BLaER1 (cell line): Measurements from ENCODE around the gene LEKR1.
"Not testable (repeated sequence)": the region's sequence is repeated elsewhere in the genome, so short reads cannot be mapped to it uniquely, and the experiment has no call there.

Experiments
- H3K27ac ChIP-seq: shearing (Covaris generic); formaldehyde crosslinking; 2 replicates; pipeline ENCODE4 v1.8.1; 2022
- H3K27me3 ChIP-seq: shearing (Covaris generic); formaldehyde crosslinking; 2 replicates; pipeline ENCODE4 v1.8.1; 2022
- H3K36me3 ChIP-seq: shearing (Covaris generic); formaldehyde crosslinking; 2 replicates; pipeline ENCODE4 v1.8.1; 2022
- H3K4me1 ChIP-seq: shearing (Covaris generic); formaldehyde crosslinking; 2 replicates; pipeline ENCODE4 v1.8.1; 2022
- H3K4me2 ChIP-seq: shearing (Covaris generic); formaldehyde crosslinking; 2 replicates; pipeline ENCODE4 v1.8.1; 2022
- H3K4me3 ChIP-seq: shearing (Covaris generic); formaldehyde crosslinking; 2 replicates; pipeline ENCODE4 v1.8.1; 2022
- H3K9ac ChIP-seq: shearing (Covaris generic); formaldehyde crosslinking; 2 replicates; pipeline ENCODE4 v1.8.1; 2022
- H3K9me3 ChIP-seq: shearing (Covaris generic); formaldehyde crosslinking; 2 replicates; pipeline ENCODE4 v1.8.1; 2022
- H4K20me1 ChIP-seq: shearing (Covaris generic); formaldehyde crosslinking; 2 replicates; pipeline ENCODE4 v1.8.1; 2022
- Cebpa-rat ChIP-seq: shearing (Covaris generic); IDR thresholded peaks from 2 replicates; pipeline ENCODE4 v1.8.1; 2022

LEKR1 gene

GRCh38 chr3:156898296-156898880 lies 72.2 kb downstream of the LEKR1 start:
- H3K27ac ChIP-seq: no peak overlapping the region

GRCh38 chr3:156899951-156900350 lies 73.8 kb downstream of the LEKR1 start:
- no peaks in the 10 kb centered on the region for H3K27me3 ChIP-seq
- H3K4me3 ChIP-seq: no peak overlapping the region
- H3K9me3 ChIP-seq: no peaks in the 10 kb centered on the region; the same call in 1 of the 2 replicates
- TF ChIP-seq Cebpa-rat: no peak
- no peak overlapping the region for H3K27ac ChIP-seq
- no peak overlapping the region for H3K4me2 ChIP-seq
- H3K4me1 ChIP-seq: no peaks in the 10 kb centered on the region
- H3K36me3 ChIP-seq: no peaks in the 10 kb centered on the region
- H3K9ac ChIP-seq: no peak overlapping the region
- H4K20me1 ChIP-seq: no peaks in the 10 kb centered on the region

More at GRCh38 chr3:156898296-156898880, 72.2 kb downstream of the LEKR1 start:
- no peak for TF ChIP-seq Cebpa-rat
- Histone ChIP-seq H3K27me3 (no peaks in the 10 kb centered on the region), H3K4me3 (no peak overlapping the region), H3K4me2 (no peak overlapping the region), H3K36me3 (no peaks in the 10 kb centered on the region), H3K9ac (no peak overlapping the region), H3K4me1 (no peaks in the 10 kb centered on the region), H3K9me3 (peaks cover 5% of the 10 kb centered on the region), H4K20me1 (no peaks in the 10 kb centered on the region)

- Histone ChIP-seq H3K27me3 (no peaks in the 10 kb centered on the region), H3K36me3 (no peaks in the 10 kb centered on the region), H3K4me3 (no peak overlapping the region), H3K9me3 (no peaks in the 10 kb centered on the region), H4K20me1 (no peaks in the 10 kb centered on the region), H3K4me2 (no peak overlapping the region), H3K9ac (no peak overlapping the region), H3K4me1 (no peaks in the 10 kb centered on the region), H3K27ac (no peak overlapping the region)
- no peak for TF ChIP-seq Cebpa-rat
These were observed 76.8 kb downstream of the LEKR1 start for GRCh38 chr3:156902916-156903315.

GRCh38 chr3:156906275-156906674 lies 80.1 kb downstream of the LEKR1 start:
- no peaks in the 10 kb centered on the region for H3K36me3 ChIP-seq
- no peak overlapping the region for H3K4me3 ChIP-seq
- no peaks in the 10 kb centered on the region for H3K4me1 ChIP-seq
- no peaks in the 10 kb centered on the region for H3K27me3 ChIP-seq
- no peak overlapping the region for H3K27ac ChIP-seq
- H4K20me1 ChIP-seq: no peaks in the 10 kb centered on the region
- no peak overlapping the region for H3K9ac ChIP-seq
- no peak overlapping the region for H3K4me2 ChIP-seq
- no peaks in the 10 kb centered on the region for H3K9me3 ChIP-seq
- TF ChIP-seq Cebpa-rat: no peak

- no peak for TF ChIP-seq Cebpa-rat
- Histone ChIP-seq H3K27me3 (no peaks in the 10 kb centered on the region), H4K20me1 (no peaks in the 10 kb centered on the region), H3K9me3 (no peaks in the 10 kb centered on the region), H3K4me1 (no peaks in the 10 kb centered on the region), H3K36me3 (no peaks in the 10 kb centered on the region), H3K9ac (no peak overlapping the region), H3K4me3 (no peak overlapping the region), H3K27ac (no peak overlapping the region), H3K4me2 (no peak overlapping the region)
These were observed 82.2 kb downstream of the LEKR1 start for GRCh38 chr3:156908398-156908797.

- Histone ChIP-seq H3K9me3 (no peaks in the 10 kb centered on the region), H3K27ac (no peak overlapping the region), H3K36me3 (no peaks in the 10 kb centered on the region), H3K9ac (no peak overlapping the region), H3K4me2 (no peak overlapping the region), H3K4me3 (no peak overlapping the region), H3K4me1 (no peaks in the 10 kb centered on the region), H3K27me3 (no peaks in the 10 kb centered on the region), H4K20me1 (no peaks in the 10 kb centered on the region)
- no peak for TF ChIP-seq Cebpa-rat
These were observed 83.9 kb downstream of the LEKR1 start for GRCh38 chr3:156910022-156910421.

- not testable (repeated sequence) for H4K20me1 ChIP-seq, H3K4me3 ChIP-seq, H3K27me3 ChIP-seq, H3K9ac ChIP-seq, H3K4me1 ChIP-seq, H3K27ac ChIP-seq, H3K4me2 ChIP-seq, H3K9me3 ChIP-seq, H3K36me3 ChIP-seq
These were observed 84.7 kb downstream of the LEKR1 start for GRCh38 chr3:156910831-156911230.

- not testable (repeated sequence) for H3K36me3 ChIP-seq, H3K27me3 ChIP-seq, H3K4me1 ChIP-seq, H3K9ac ChIP-seq, H3K4me3 ChIP-seq, H4K20me1 ChIP-seq, H3K9me3 ChIP-seq, H3K4me2 ChIP-seq, H3K27ac ChIP-seq
These were observed 88.1 kb downstream of the LEKR1 start for GRCh38 chr3:156914300-156914699.

GRCh38 chr3:156915372-156915771 lies 89.2 kb downstream of the LEKR1 start:
- H3K27ac ChIP-seq: no peak overlapping the region
- H3K4me1 ChIP-seq: no peaks in the 10 kb centered on the region
- no peak overlapping the region for H3K9ac ChIP-seq
- no peaks in the 10 kb centered on the region for H3K27me3 ChIP-seq
- H3K4me2 ChIP-seq: no peak overlapping the region
- no peak overlapping the region for H3K4me3 ChIP-seq
- no peaks in the 10 kb centered on the region for H3K36me3 ChIP-seq
- no peaks in the 10 kb centered on the region for H4K20me1 ChIP-seq
- no peak for TF ChIP-seq Cebpa-rat
- H3K9me3 ChIP-seq: no peaks in the 10 kb centered on the region

- TF ChIP-seq Cebpa-rat: no peak
- Histone ChIP-seq H3K4me2 (no peak overlapping the region), H3K27me3 (no peaks in the 10 kb centered on the region), H3K9ac (no peak overlapping the region), H3K9me3 (no peaks in the 10 kb centered on the region), H4K20me1 (no peaks in the 10 kb centered on the region), H3K36me3 (no peaks in the 10 kb centered on the region), H3K4me1 (no peaks in the 10 kb centered on the region), H3K4me3 (no peak overlapping the region), H3K27ac (no peak overlapping the region)
These were observed 92.6 kb downstream of the LEKR1 start for GRCh38 chr3:156918746-156919145.

- Histone ChIP-seq H4K20me1 (no peaks in the 10 kb centered on the region), H3K4me3 (no peak overlapping the region), H3K4me1 (no peaks in the 10 kb centered on the region), H3K4me2 (no peak overlapping the region), H3K27me3 (no peaks in the 10 kb centered on the region), H3K9ac (no peak overlapping the region), H3K9me3 (no peaks in the 10 kb centered on the region), H3K27ac (no peak overlapping the region), H3K36me3 (no peaks in the 10 kb centered on the region)
- TF ChIP-seq Cebpa-rat: no peak
These were observed 93.7 kb downstream of the LEKR1 start for GRCh38 chr3:156919818-156920217.
